Cardiac muscle cell (in vitro differentiated cells and primary cell): ENCODE results near the gene SLC37A1. TPM values are rescaled to one million over a fixed set of nuclear protein-coding genes. Genes with fewer than 3 reads are reported as not detected.

Experiments used
- DNase-seq, 2 donors: peaks; one replicate each; pipeline versions ENCODE4 v3.0.0 to v3.0.0-alpha.2; 2010 to 2017; ENCODE audit warnings: low read depth in 1 of 2, low spot score in 1 of 2
- H3K27ac ChIP-seq: fragments of 200-600 bp; sonication (generic); 2 replicates; pipeline ENCODE4 v1.5.1; 2016
- H3K27me3 ChIP-seq: fragments of 200-600 bp; sonication (generic); 2 replicates; pipeline ENCODE4 v1.6.0; 2016; ENCODE audit warnings: control low read depth
- H3K36me3 ChIP-seq: fragments of 200-600 bp; sonication (generic); 2 replicates; pipeline ENCODE4 v1.5.1; 2016; ENCODE audit warnings: control low read depth
- H3K4me1 ChIP-seq: fragments of 200-600 bp; sonication (generic); 2 replicates; pipeline ENCODE4 v1.8.1; 2017; ENCODE audit warnings: low read depth, mild to moderate bottlenecking, mixed run types
- H3K4me3 ChIP-seq: fragments of 200-600 bp; sonication (generic); 2 replicates; pipeline ENCODE4 v1.5.1; 2016; ENCODE audit warnings: mild to moderate bottlenecking
- H3K9me3 ChIP-seq: fragments of 200-600 bp; sonication (generic); 2 replicates; pipeline ENCODE4 v1.5.1; 2017; ENCODE audit warnings: low read depth, mild to moderate bottlenecking, control low read depth
- polyA plus RNA-seq: library from polyadenylated mRNA; unstranded; fragments of >200 nt; fragmentation: Nextera tagmentation; extraction: Ambion mirVana; gene quantifications from 2 replicates; pipeline ENCODE4 v1.2.1, GENCODE V29; 2016
- total RNA-seq: library from RNA; depleted of rRNA; stranded (reverse); fragments of >200 nt; gene quantifications from 2 replicates; pipeline ENCODE4 v1.2.3, GENCODE V29; 2016
- TF ChIP-seq, protein P1 (sequence below): IDR thresholded peaks from 2 replicates; pipeline ENCODE4 v1.5.1; 2012; ENCODE audit warnings: low read depth, mild to moderate bottlenecking, low read length

Gene SLC37A1
- total and polyA plus RNA-seq, 2 experiments from 2014 or later, result 3.5 to 8.4 TPM

DNA sequence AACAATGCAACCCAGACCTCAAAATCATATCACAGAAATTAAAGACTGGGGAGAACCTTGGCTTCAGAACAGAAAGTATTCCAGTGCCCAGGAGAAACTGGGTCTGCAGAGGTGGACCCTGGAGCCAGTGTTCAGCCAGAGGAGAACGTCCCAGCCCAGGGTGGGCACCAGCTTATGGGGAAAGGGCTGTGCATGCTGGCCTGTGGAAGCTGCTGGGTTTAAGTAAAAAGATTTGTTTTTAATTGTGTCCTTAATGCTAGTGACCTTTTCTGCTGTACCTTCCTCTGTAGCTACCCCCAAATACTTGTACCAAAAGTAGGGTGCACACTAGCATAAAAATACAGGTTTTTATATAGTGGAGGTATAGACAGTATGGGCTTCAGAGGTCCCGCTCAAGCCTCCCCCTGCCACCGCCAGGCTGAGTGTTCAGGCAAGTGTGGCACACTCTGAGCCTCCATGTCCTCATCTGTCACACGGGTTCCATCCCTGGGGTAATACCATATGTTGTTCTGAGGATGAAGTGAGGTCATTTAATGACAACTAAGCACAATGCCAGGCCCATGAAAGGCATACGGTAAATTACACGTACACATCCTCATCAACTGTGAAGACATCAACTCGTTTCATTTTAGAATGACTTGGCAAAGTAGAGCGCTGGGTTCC, 47.0 kb downstream of the SLC37A1 start:
- DNase-seq, result no peak
- no peaks in the 10 kb centered on the region for H3K36me3 ChIP-seq
- H3K4me3 ChIP-seq, result no peak overlapping the region
- H3K9me3 ChIP-seq, result no peaks in the 10 kb centered on the region
- TF ChIP-seq, protein P1, sequence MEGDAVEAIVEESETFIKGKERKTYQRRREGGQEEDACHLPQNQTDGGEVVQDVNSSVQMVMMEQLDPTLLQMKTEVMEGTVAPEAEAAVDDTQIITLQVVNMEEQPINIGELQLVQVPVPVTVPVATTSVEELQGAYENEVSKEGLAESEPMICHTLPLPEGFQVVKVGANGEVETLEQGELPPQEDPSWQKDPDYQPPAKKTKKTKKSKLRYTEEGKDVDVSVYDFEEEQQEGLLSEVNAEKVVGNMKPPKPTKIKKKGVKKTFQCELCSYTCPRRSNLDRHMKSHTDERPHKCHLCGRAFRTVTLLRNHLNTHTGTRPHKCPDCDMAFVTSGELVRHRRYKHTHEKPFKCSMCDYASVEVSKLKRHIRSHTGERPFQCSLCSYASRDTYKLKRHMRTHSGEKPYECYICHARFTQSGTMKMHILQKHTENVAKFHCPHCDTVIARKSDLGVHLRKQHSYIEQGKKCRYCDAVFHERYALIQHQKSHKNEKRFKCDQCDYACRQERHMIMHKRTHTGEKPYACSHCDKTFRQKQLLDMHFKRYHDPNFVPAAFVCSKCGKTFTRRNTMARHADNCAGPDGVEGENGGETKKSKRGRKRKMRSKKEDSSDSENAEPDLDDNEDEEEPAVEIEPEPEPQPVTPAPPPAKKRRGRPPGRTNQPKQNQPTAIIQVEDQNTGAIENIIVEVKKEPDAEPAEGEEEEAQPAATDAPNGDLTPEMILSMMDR, result no peak
- no peaks in the 10 kb centered on the region for H3K27me3 ChIP-seq
- no peaks in the 10 kb centered on the region for H3K4me1 ChIP-seq
- no peak overlapping the region for H3K27ac ChIP-seq

DNA sequence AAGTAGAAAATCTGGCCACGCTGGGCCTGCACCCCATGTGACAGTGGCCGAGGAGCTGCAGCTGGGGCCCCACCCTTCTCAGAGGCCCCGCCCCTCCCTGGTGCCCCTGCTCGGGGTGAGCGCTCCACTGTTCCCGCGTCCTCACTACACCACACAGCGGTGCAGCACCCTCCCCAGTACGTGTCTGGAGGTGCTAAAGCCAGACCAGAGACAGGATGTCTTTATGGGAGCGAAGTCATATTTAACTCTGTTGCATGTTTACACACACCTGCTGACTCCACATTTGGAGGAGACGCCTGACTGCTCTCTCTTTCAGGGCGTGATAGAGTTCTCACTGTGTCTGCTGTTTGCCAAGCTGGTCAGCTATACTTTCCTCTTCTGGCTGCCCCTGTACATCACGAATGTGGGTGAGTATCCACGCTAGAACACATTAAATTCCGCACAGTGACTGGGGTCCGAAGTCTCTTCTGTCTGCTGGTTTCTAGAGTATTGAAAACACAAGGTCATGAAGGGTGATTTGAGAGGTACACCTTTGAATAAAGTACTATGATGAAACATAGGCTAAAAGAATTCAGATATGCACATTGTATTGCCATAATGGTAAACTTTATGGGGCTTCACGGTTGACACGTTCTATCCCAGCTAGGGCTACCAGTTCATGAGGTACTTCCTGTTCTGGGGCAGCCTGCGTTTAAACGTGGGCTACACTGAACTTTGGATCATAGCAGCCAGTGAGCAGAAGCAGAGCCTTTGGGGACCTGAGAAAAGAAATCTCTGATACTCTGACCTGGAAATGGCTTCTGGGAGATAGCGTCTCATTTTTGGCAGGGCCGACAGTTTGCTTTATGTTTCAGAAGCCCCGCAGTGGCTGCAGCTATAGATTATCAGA, 48.4 kb downstream of the SLC37A1 start:
- Histone ChIP-seq H3K36me3 (no peaks in the 10 kb centered on the region), H3K27ac (no peak overlapping the region), H3K4me3 (no peak overlapping the region), H3K9me3 (no peaks in the 10 kb centered on the region), H3K27me3 (no peaks in the 10 kb centered on the region), H3K4me1 (no peaks in the 10 kb centered on the region)
- DNase-seq, result no peak
- TF ChIP-seq, protein P1, result no peak

DNA sequence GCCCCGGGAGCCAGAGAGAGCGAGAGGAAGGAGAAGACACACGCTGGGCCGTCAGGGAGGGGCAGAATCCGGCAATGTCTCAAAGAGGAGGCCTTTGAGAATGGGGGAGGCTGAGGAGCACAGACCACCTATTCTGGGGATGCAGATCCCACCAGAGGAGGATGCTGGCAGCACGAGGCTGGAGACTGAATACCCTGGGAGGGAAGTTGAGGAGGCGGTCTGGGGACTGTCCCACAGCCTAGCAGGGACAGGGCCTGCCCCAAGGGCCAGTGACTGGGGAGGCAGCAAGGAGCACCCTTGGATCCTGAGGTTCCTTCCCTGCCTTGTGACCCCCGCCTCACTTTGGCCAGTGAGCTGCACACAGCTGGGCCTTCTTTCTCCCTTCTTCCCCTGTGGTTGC, 49.2 kb downstream of the SLC37A1 start:
- H3K4me1 ChIP-seq, result no peaks in the 10 kb centered on the region
- DNase-seq, result no peak
- H3K36me3 ChIP-seq, result no peaks in the 10 kb centered on the region
- TF ChIP-seq, protein P1, result no peak
- H3K27me3 ChIP-seq, result no peaks in the 10 kb centered on the region
- no peak overlapping the region for H3K27ac ChIP-seq
- no peak overlapping the region for H3K4me3 ChIP-seq
- no peaks in the 10 kb centered on the region for H3K9me3 ChIP-seq

DNA sequence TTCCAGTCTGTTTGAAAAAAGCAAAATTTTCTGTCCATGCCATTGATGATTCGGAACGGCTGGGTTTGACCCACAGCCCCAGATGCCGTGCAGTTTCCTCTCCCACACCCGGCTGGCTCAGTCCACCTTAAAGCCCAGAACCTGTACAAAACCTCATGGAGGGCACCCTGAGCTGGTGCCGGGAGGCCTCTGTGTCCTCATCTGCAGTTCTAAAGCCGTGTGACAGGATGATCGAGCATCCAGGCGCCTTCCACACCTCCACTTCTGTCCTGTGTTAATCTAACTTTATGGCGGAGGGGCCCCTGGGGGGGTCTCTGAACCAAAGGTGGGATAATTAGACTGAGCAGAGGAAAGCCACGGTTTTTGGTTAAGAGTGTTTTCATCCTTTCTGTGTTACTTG, 49.6 kb downstream of the SLC37A1 start:
- Histone ChIP-seq H3K27me3 (no peaks in the 10 kb centered on the region), H3K4me3 (no peak overlapping the region), H3K27ac (no peak overlapping the region), H3K36me3 (no peaks in the 10 kb centered on the region), H3K9me3 (no peaks in the 10 kb centered on the region), H3K4me1 (no peaks in the 10 kb centered on the region)
- DNase-seq, result no peak
- TF ChIP-seq, protein P1, result no peak

DNA sequence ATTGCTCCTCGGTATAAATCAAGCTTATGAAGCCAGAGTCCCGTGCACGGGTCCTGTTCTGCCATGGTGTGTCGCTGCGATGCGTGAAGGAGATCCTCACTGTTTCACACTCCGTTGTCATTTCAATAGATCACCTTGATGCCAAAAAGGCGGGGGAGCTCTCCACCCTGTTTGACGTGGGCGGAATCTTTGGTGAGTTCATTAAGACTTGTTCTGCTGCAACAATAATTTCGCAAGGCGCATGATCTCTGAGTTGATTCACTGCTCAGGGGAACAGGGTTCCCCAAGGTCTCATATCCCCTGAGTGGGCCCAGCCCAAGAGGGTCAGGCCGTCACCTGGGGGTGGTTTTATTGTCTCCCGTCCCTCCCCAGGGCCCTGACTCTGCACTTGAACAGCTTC, 50.0 kb downstream of the SLC37A1 start:
- TF ChIP-seq, protein P1, result no peak
- H3K4me3 ChIP-seq, result no peak overlapping the region
- H3K27me3 ChIP-seq, result no peaks in the 10 kb centered on the region
- no peaks in the 10 kb centered on the region for H3K4me1 ChIP-seq
- no peak for DNase-seq
- no peaks in the 10 kb centered on the region for H3K9me3 ChIP-seq
- H3K36me3 ChIP-seq, result no peaks in the 10 kb centered on the region
- no peak overlapping the region for H3K27ac ChIP-seq
